GM19455 (cell line): ENCODE data around the gene HIVEP3.

ENCODE experiments used
- ATAC-seq: cut with Tn5 transposase; IDR thresholded peaks from one replicate; pipeline ENCODE4 v1.9.1; 2021; ENCODE audit not compliant: unreplicated experiment

Gene HIVEP3

GRCh38 chr1:41813755-41814745, 104.7 kb downstream of the HIVEP3 start:
- no peak for ATAC-seq

GRCh38 chr1:41813226-41813625, 105.5 kb downstream of the HIVEP3 start:
- ATAC-seq, result no peak

GRCh38 chr1:41812453-41812852, 106.3 kb downstream of the HIVEP3 start:
- ATAC-seq, result no peak

GRCh38 chr1:41812051-41812450, 106.7 kb downstream of the HIVEP3 start:
- ATAC-seq, result no peak

- ATAC-seq, result no peak
These were observed 107.5 kb downstream of the HIVEP3 start for GRCh38 chr1:41811051-41811795.

- ATAC-seq, result no peak
These were observed 108.3 kb downstream of the HIVEP3 start for GRCh38 chr1:41810446-41810845.

GRCh38 chr1:41809692-41810091, 109.0 kb downstream of the HIVEP3 start:
- no peak for ATAC-seq

- no peak for ATAC-seq
These were observed 111.3 kb downstream of the HIVEP3 start for GRCh38 chr1:41807390-41807789.

- ATAC-seq, result no peak
These were observed 112.1 kb downstream of the HIVEP3 start for GRCh38 chr1:41806472-41807155.

- no peak for ATAC-seq
These were observed 112.8 kb downstream of the HIVEP3 start for GRCh38 chr1:41805771-41806471.

GRCh38 chr1:41804176-41804575, 114.5 kb downstream of the HIVEP3 start:
- no peak for ATAC-seq

GRCh38 chr1:41803656-41804055, 115.1 kb downstream of the HIVEP3 start:
- ATAC-seq, result no peak

- no peak for ATAC-seq
These were observed 115.9 kb downstream of the HIVEP3 start for GRCh38 chr1:41802532-41803501.

- ATAC-seq, result peak; percentile 59
These were observed 118.4 kb downstream of the HIVEP3 start for GRCh38 chr1:41800311-41800829.

- no peak for ATAC-seq
These were observed 119.0 kb downstream of the HIVEP3 start for GRCh38 chr1:41799723-41800122.

GRCh38 chr1:41799205-41799604, 119.5 kb downstream of the HIVEP3 start:
- ATAC-seq, result no peak

GRCh38 chr1:41795205-41795762, 123.4 kb downstream of the HIVEP3 start:
- no peak for ATAC-seq

GRCh38 chr1:41794031-41794430, 124.7 kb downstream of the HIVEP3 start:
- ATAC-seq, result no peak

- ATAC-seq, result no peak
These were observed 126.3 kb downstream of the HIVEP3 start for GRCh38 chr1:41792485-41792770.
